NCI-H510A (cell line): Measurements from ENCODE around the gene PSMC5.

Experiments used
- DNase-seq: peaks from one replicate; lab custom pipeline; 2025; lab: John Stamatoyannopoulos, UW

PSMC5 gene

GRCh38 chr17:63820963-63821561 is 6.2 kb upstream of the PSMC5 start:
- DNase-seq = no peak

GRCh38 chr17:63821804-63822203 is 5.4 kb upstream of the PSMC5 start:
- DNase-seq = no peak

GRCh38 chr17:63822537-63822936 is 4.7 kb upstream of the PSMC5 start:
- DNase-seq = no peak

GRCh38 chr17:63823659-63824331 is 3.4 kb upstream of the PSMC5 start:
- DNase-seq = no peak

- no peak for DNase-seq
Measured at GRCh38 chr17:63824362-63824761, 2.9 kb upstream of the PSMC5 start.

GRCh38 chr17:63826468-63827001 is 696 bp upstream of the PSMC5 start:
- no peak for DNase-seq

GRCh38 chr17:63827801-63828221 is 580 bp downstream of the PSMC5 start:
- DNase-seq = no peak

- no peak for DNase-seq
Measured at GRCh38 chr17:63828936-63829335, 1.7 kb downstream of the PSMC5 start.

GRCh38 chr17:63830278-63830677 is 3.0 kb downstream of the PSMC5 start:
- DNase-seq = no peak

GRCh38 chr17:63830904-63831491 is 3.8 kb downstream of the PSMC5 start:
- no peak for DNase-seq

GRCh38 chr17:63831505-63831904 is 4.3 kb downstream of the PSMC5 start:
- no peak for DNase-seq

GRCh38 chr17:63832014-63832413 is 4.8 kb downstream of the PSMC5 start:
- no peak for DNase-seq

GRCh38 chr17:63832455-63832854 is 5.2 kb downstream of the PSMC5 start:
- DNase-seq = no peak

GRCh38 chr17:63833026-63833740 is 6.0 kb downstream of the PSMC5 start:
- DNase-seq = no peak

GRCh38 chr17:63833741-63834373 is 6.6 kb downstream of the PSMC5 start:
- no peak for DNase-seq

GRCh38 chr17:63834431-63835166 is 7.4 kb downstream of the PSMC5 start:
- peak; percentile 83 for DNase-seq

- no peak for DNase-seq
Measured at GRCh38 chr17:63835167-63835720, 8.0 kb downstream of the PSMC5 start.

- no peak for DNase-seq
Measured at GRCh38 chr17:63836811-63837210, 9.6 kb downstream of the PSMC5 start.

- DNase-seq = no peak
Measured at GRCh38 chr17:63837480-63837879, 10.2 kb downstream of the PSMC5 start.

GRCh38 chr17:63837962-63838600 is 10.8 kb downstream of the PSMC5 start:
- DNase-seq = no peak
